Left ventricle myocardium inferior (tissue), 1 donor: ENCODE data around the gene AKT1S1. TPM values are rescaled to one million over a fixed set of nuclear protein-coding genes. Genes with fewer than 3 reads are reported as not detected.
A peak's percentile ranks its signal among the peaks of the same experiment; 100 is the strongest.

Source experiments
- DNase-seq: peaks from one replicate; pipeline ENCODE4 v3.0.0-alpha.2; 2020
- H3K27ac ChIP-seq: fragments of 200-600 bp; replicated peaks from 2 replicates; pipeline ENCODE4 v1.8.0; 2021
- H3K27me3 ChIP-seq: fragments of 200-600 bp; 2 replicates; pipeline ENCODE4 v1.8.0; 2021; ENCODE audit warnings: low read depth
- H3K36me3 ChIP-seq: fragments of 200-600 bp; 2 replicates; pipeline ENCODE4 v1.8.0; 2021
- H3K4me1 ChIP-seq: fragments of 200-600 bp; 2 replicates; pipeline ENCODE4 v1.8.0; 2021
- H3K4me3 ChIP-seq: fragments of 200-600 bp; 2 replicates; pipeline ENCODE4 v1.8.0; 2021; ENCODE audit warnings: mild to moderate bottlenecking, moderate library complexity
- H3K9me3 ChIP-seq: fragments of 200-600 bp; replicated peaks from 2 replicates; pipeline ENCODE4 v1.8.0; 2021
- CTCF ChIP-seq: fragments of 200-600 bp; IDR thresholded peaks from 2 replicates; pipeline ENCODE4 v1.8.0; 2021; ENCODE audit warnings: antibody characterized with exemption, mild to moderate bottlenecking, borderline replicate concordance
- intact Hi-C: fragments of 100-400 bp; cut with micrococcal nuclease; formaldehyde crosslinking; loops from one replicate; pipeline ENCODE4 v1.11.0; 2022
- total RNA-seq: library from RNA; stranded (reverse); fragmentation: NEBNext Ultra II Directional; extraction: Animal tissue kit (Norgen Biotek cat#: 25700); gene quantifications from one replicate; pipeline ENCODE4 v1.2.1, GENCODE V29; 2021
- donor health status: DM: no; HTN: yes; CAD: no; lungs with severe emphysema.

The AKT1S1 gene
- total RNA-seq, 1 donor from 2014 or later = 36.0 TPM

- Histone ChIP-seq H3K9me3 (no peaks in the 10 kb centered on the region), H3K4me3 (no peak overlapping the region), H3K4me1 (peaks cover 29% of the 10 kb centered on the region), H3K27me3 (peaks cover 24% of the 10 kb centered on the region), H3K36me3 (peaks cover 10% of the 10 kb centered on the region), H3K27ac (no peak overlapping the region)
- no peak for DNase-seq
- TF ChIP-seq CTCF = no peak
- intact Hi-C loops = no loop called here
Observed at GRCh38 chr19:49891393-49891792, 14.2 kb upstream of the AKT1S1 start.

- intact Hi-C loops = no loop called here
- Histone ChIP-seq H3K9me3 (no peaks in the 10 kb centered on the region), H3K27ac (no peak overlapping the region), H3K4me1 (peaks cover 29% of the 10 kb centered on the region), H3K27me3 (peaks cover 24% of the 10 kb centered on the region), H3K4me3 (peak overlapping the region; percentile 60), H3K36me3 (peaks cover 17% of the 10 kb centered on the region)
- no peak for DNase-seq
- peak; percentile 6 for TF ChIP-seq CTCF
Observed at GRCh38 chr19:49890349-49891311, 13.5 kb upstream of the AKT1S1 start.

GRCh38 chr19:49889687-49890348 lies 12.7 kb upstream of the AKT1S1 start:
- H3K27me3 ChIP-seq = peaks cover 24% of the 10 kb centered on the region
- H3K9me3 ChIP-seq = no peaks in the 10 kb centered on the region
- H3K4me3 ChIP-seq = peak overlapping the region; percentile 60
- DNase-seq = peak; percentile 74
- H3K4me1 ChIP-seq = peaks cover 29% of the 10 kb centered on the region
- intact Hi-C loops = no loop called here
- H3K27ac ChIP-seq = no peak overlapping the region
- peak; percentile 81 for TF ChIP-seq CTCF
- H3K36me3 ChIP-seq = peaks cover 26% of the 10 kb centered on the region

- no peak for TF ChIP-seq CTCF
- no peak for DNase-seq
- peaks cover 32% of the 10 kb centered on the region for H3K36me3 ChIP-seq
- H3K27ac ChIP-seq = no peak overlapping the region
- H3K9me3 ChIP-seq = no peaks in the 10 kb centered on the region
- intact Hi-C loops = no loop called here
- H3K27me3 ChIP-seq = peaks cover 24% of the 10 kb centered on the region
- H3K4me1 ChIP-seq = peaks cover 29% of the 10 kb centered on the region
- H3K4me3 ChIP-seq = no peak overlapping the region
Observed at GRCh38 chr19:49889038-49889686, 12.0 kb upstream of the AKT1S1 start.

- H3K4me3 ChIP-seq = no peak overlapping the region
- DNase-seq = no peak
- intact Hi-C loops = no loop called here
- TF ChIP-seq CTCF = no peak
- H3K36me3 ChIP-seq = peaks cover 39% of the 10 kb centered on the region
- peaks cover 29% of the 10 kb centered on the region for H3K4me1 ChIP-seq
- peaks cover 24% of the 10 kb centered on the region for H3K27me3 ChIP-seq
- no peak overlapping the region for H3K27ac ChIP-seq
- no peaks in the 10 kb centered on the region for H3K9me3 ChIP-seq
Observed at GRCh38 chr19:49888510-49888824, 11.3 kb upstream of the AKT1S1 start.
